CD4-positive, alpha-beta T cell treated with Interleukin-15 for 4 hours (primary cell): ENCODE results near the gene AKR1C8.
"Not testable (repeated sequence)": the region's sequence is repeated elsewhere in the genome, so short reads cannot be mapped to it uniquely, and the experiment has no call there.

Experiments used
- DNase-seq: peaks from one replicate; pipeline ENCODE4 v3.0.0-alpha.2; 2020; ENCODE audit warnings: low spot score

AKR1C8 gene

GRCh38 chr10:5184987-5185775 lies at the start of gene AKR1C8:
TSS of gene AKR1C8 (minus strand) at chr10:5185150. CDS start at chr10:5185104, 46 bp downstream.
- no peak for DNase-seq

DNA sequence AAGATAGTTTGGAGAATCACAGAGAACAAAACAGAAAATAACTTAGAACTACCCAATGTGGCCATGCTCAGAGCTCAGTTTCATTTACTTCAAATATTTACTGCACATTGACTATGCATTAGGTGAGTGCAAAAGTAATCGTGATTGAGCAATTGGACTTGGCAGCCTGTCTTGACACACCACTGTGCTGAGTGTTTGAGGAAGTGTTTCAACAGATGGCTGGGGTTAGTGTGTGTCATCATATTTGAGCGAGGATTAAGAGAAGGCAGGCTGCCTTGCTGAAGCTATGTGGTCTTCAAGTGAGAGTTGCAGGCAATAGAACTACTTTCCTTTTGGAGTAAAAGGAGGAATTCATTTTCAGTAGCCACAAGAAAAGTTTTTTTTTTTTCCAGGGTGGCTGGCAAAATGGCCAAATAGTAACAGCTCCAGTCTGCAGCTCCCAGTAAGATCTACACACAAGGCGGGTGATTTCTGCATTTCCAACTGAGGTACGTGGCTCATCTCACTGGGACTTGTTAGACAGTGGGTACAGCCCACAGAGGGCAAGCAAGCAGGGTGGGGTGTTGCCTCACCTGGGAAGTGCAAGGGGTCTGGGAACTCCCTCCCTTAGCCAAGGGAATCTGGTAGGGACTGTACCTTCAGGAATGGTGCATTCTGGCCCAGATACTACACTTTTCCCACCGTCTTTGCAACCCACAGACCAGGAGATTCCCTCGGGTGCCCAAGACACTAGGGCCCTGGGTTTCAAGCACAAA lies 49.3 kb upstream of the AKR1C8 start:
- DNase-seq, result no peak

DNA sequence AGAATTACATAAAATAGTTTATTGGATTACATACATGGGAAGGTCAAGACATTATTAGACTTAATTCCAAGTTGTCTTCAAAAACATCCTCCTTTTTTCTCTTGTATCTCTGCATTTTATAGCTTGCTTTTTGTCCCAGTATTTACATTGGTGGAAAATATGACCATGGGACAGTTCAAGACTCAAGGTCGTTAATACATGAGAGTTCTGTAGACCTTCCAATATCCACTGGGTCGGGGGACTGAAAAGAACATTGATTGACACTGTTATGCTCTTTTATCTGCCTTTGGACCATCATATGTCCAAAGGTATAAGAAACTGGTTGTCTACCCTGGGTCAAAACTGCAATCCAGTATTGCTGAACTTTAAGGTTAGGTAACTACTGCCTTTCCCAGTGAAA lies 48.4 kb upstream of the AKR1C8 start:
- no peak for DNase-seq

- no peak for DNase-seq
Measured at GRCh38 chr10:5229019-5229418, 44.1 kb upstream of the AKR1C8 start.

DNA sequence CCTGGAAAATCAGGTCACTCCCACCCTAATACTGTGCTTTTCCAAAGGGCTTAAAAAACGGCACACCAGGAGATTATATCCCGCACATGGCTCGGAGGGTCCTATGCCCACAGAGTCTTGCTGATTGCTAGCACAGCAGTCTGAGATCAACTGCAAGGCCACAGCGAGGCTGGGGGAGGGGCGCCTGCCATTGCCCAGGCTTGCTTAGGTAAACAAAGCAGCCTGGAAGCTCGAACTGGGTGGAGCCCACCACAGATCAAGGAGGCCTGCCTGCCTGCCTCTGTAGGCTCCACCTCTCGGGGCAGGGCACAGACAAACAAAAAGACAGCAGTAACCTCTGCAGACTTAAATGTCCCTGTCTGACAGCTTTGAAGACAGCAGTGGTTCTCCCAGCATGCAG lies 38.0 kb upstream of the AKR1C8 start:
- DNase-seq, result not testable (repeated sequence)

DNA sequence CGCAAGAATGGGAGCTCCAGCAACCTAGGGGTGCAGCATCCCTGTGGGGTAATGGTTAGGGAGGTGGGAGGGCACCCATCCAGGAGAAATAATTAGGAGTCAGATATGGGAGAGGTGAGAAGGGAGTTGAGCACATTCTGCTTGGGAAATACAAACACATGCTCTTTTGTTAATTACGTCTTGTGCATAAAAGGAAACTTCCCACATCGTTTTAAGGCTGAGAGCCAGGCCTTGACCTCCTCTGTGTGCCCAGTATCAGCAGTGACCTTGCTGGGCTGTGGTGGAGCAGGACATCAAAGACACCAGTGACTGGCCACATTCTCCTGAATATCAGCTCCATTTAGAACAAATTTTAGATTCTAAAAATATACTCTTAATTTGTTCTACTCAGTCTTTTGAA lies 34.3 kb upstream of the AKR1C8 start:
- DNase-seq, result no peak

DNA sequence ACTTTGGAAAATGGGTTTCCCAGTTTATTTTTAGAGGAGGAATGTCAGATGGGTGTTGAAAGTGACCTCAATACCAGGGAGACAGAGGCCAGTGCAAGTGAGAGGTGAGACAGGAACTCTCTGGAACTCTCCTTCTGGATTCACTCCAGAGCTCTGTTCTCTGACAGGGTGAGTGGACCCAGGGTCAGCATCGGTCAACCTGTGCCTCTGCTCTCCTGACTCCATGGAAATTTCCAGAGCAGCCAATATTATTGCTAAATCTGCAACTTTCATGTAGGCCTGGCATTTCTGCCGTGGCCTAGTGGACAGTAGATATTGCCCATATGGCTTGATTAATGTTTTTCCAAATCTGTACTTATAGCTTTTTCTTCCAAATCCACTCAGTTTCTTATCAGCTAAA lies 31.9 kb upstream of the AKR1C8 start:
- no peak for DNase-seq

- DNase-seq, result no peak
Measured at GRCh38 chr10:5211696-5212536, 27.0 kb upstream of the AKR1C8 start.

DNA sequence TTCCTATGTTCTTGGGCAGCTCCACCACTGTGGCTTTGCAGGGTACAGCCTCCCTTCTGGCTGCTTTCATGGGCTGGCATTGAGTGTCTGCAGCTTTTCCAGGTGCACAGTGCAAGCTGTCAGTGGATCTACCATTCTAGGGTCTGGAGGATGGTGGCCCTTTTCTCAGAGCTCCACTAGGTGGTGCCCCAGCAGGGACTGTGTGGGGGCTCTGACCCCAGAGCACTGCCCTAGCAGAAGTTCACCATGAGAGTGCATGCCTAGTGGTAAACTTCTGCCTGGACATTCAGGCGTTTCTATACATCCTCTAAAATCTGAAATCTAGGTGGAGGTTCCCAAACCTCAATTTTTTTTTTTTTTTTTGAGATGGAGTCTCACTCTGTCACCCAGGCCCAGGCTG lies 25.3 kb upstream of the AKR1C8 start:
- DNase-seq, result not testable (repeated sequence)

- DNase-seq, result not testable (repeated sequence)
Measured at GRCh38 chr10:5209776-5210175, 24.8 kb upstream of the AKR1C8 start.

GRCh38 chr10:5206799-5207198 lies 21.8 kb upstream of the AKR1C8 start:
- DNase-seq, result no peak

- no peak for DNase-seq
Measured at GRCh38 chr10:5199398-5199797, 14.4 kb upstream of the AKR1C8 start.

- DNase-seq, result no peak
Measured at GRCh38 chr10:5198386-5198785, 13.4 kb upstream of the AKR1C8 start.

- DNase-seq, result no peak
Measured at GRCh38 chr10:5196702-5197113, 11.8 kb upstream of the AKR1C8 start, which contains the start of gene AKR1C4. TSS of gene AKR1C4 (plus strand) at chr10:5196837. CDS start at chr10:5196868, 31 bp downstream.

- no peak for DNase-seq
Measured at GRCh38 chr10:5195727-5196374, 10.9 kb upstream of the AKR1C8 start.

GRCh38 chr10:5194431-5194830 lies 9.5 kb upstream of the AKR1C8 start:
- DNase-seq, result no peak

- no peak for DNase-seq
Measured at GRCh38 chr10:5188358-5188757, 3.4 kb upstream of the AKR1C8 start.

GRCh38 chr10:5187867-5188266 lies 2.9 kb upstream of the AKR1C8 start:
- DNase-seq, result no peak

- no peak for DNase-seq
Measured at GRCh38 chr10:5183923-5184322, 1.0 kb downstream of the AKR1C8 start.

DNA sequence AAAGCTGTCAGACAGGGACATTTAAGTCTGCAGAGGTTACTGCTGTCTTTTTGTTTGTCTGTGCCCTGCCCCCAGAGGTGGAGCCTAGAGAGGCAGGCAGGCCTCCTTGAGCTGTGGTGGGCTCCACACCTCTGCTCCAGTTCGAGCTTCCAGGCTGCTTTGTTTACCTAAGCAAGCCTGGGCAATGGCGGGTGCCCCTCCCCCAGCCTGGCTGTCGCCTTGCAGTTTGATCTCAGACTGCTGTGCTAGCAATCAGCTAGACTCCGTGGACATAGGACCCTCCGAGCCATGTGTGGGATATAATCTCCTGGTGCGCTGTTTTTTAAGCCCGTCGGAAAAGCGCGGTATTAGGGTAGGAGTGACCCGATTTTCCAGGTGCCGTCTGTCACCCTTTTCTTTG lies 4.4 kb downstream of the AKR1C8 start:
- not testable (repeated sequence) for DNase-seq

GRCh38 chr10:5175581-5175980 lies 9.4 kb downstream of the AKR1C8 start:
- not testable (repeated sequence) for DNase-seq

- DNase-seq, result no peak
Measured at GRCh38 chr10:5168897-5169420, 16.0 kb downstream of the AKR1C8 start.
